SH-SY5Y (cell line): ENCODE results near the gene NKAIN4.

Experiments
- GATA2 ChIP-seq: IDR thresholded peaks from 2 replicates; pipeline ENCODE4 v1.6.1; 2011; ENCODE audit warnings: mild to moderate bottlenecking, low read depth, low read length
- GATA3 ChIP-seq: IDR thresholded peaks from 2 replicates; pipeline ENCODE4 v1.6.1; 2011; ENCODE audit warnings: low read depth, mild to moderate bottlenecking, low read length, moderate library complexity

- no peak for TF ChIP-seq GATA3
- no peak for TF ChIP-seq GATA2
These were observed 6.3 kb upstream of the NKAIN4 start for GRCh38 chr20:63260521-63260920.
